A204.1 (cell line): ENCODE results near the gene C1QTNF9.
A peak's percentile ranks its signal among the peaks of the same experiment; 100 is the strongest.
"Not testable (repeated sequence)": the region's sequence is repeated elsewhere in the genome, so short reads cannot be mapped to it uniquely, and the experiment has no call there.

ENCODE experiments used
- FAIRE-seq: peaks from 2 replicates; lab custom pipeline; 2012; peaks lifted over from hg19 to GRCh38; lab: Jason Lieb, UNC

The C1QTNF9 gene

GRCh38 chr13:24282256-24282655 is 27.1 kb upstream of the C1QTNF9 start:
- FAIRE-seq: no peak

DNA sequence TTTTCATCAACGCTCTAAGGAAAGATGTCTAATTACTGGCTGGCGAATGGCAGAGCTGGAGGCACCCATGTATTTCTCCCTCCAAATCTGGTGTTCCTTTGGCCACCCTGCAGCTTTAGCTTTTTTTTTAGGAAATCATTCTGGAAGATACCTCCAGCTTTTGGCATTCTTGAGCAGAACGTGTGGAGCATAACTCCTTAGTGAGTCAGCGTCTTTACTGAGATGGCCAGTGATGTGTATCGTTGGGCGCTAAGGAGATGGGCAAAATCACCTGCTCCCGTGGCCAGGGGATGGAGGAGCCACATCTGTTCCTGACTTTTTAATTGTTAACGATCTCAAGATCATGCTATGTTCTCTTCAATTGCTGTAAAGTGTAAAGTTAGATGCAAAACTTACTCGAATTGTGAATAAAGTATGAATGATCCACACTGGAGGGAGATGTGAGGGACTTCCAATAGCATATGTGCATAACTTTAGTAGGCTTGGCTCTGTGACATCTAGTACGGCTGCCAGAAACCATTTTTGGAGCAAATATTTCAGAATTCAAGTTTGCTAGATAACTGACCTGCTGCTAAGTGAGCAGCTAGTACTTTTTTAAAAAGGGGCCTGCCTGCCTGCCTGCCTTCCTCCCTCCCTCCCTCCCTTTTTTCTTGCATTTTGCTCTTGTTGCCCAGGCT is 24.4 kb upstream of the C1QTNF9 start:
- no peak for FAIRE-seq

DNA sequence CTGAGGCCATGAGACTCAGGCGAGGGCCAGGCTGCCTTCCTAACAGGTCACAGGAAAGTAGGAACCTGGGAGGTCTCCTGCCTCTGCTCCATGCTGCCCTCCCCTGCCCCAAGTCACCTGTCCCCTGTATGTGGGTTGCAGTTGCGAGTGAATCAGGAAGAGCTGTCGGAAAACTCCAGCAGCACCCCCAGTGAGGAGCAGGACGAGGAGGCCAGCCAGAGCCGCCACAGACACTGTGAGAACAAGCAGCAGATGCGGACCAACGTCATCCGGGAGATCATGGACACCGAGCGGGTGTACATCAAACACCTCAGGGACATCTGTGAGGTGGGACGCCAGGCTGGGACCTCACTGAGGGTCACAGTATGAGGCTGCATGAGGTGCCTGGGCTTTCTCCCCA is 22.8 kb upstream of the C1QTNF9 start:
- FAIRE-seq: no peak

- FAIRE-seq: no peak
These were observed 21.6 kb upstream of the C1QTNF9 start for GRCh38 chr13:24287748-24288287.

DNA sequence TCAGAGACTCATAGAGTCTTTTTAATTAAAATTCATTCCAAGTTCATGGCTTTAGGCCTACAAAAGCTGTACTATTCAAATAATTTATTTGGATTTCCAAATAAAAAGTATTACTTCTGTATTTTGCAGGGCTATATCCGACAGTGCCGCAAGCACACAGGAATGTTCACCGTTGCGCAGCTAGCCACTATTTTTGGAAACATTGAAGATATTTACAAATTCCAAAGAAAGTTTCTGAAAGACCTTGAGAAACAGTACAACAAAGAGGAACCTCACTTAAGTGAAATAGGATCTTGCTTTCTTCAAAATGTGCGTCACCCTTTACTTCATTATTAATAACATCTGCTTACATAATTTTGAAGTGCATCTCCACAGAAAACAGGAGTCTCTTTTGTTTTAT is 20.5 kb upstream of the C1QTNF9 start:
- no peak for FAIRE-seq

DNA sequence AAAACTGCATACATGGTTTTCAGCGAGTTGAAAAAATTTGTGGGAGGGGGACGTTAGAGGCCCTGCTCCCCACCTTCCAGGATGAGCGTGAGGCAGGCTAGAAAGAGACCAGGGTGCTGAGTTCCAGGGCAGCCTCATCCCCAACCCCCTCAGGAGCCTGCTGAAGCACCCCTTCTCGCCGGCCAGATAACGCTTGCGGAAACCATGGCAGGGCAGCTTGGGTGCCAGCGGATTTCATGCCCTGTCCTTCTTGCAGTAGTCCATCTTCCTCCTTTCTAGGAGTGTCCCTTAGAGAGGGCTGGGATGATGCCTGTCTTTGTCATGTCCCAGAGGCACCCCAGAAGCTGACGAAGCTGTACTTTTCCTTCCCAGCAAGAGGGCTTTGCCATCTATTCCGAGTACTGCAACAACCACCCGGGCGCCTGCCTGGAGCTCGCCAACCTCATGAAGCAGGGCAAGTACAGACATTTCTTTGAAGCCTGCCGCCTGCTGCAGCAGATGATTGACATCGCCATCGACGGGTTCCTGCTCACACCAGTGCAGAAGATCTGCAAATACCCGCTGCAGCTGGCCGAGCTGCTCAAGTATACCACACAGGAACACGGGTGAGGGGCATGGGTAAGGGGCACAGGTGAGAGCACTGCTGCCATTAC is 19.0 kb upstream of the C1QTNF9 start:
- no peak for FAIRE-seq

DNA sequence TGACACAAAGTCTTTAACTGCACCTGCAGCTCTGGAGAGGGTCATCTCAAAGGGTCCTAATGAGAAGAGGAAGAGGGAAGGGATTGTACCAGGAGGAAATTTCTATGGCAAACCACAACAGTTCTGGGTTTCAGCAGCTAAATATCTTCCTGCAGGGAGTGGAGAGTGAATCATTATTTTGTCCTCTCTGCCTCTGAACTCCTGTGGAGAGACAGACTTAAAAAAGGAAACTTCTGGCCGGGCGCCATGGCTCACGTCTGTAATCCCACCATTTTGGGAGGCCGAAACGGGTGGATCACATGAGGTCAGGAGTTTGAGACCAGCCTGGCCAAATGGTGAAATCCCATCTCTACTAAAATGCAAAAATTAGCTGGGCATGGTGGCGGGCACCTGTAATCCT is 16.9 kb upstream of the C1QTNF9 start:
- no peak for FAIRE-seq

DNA sequence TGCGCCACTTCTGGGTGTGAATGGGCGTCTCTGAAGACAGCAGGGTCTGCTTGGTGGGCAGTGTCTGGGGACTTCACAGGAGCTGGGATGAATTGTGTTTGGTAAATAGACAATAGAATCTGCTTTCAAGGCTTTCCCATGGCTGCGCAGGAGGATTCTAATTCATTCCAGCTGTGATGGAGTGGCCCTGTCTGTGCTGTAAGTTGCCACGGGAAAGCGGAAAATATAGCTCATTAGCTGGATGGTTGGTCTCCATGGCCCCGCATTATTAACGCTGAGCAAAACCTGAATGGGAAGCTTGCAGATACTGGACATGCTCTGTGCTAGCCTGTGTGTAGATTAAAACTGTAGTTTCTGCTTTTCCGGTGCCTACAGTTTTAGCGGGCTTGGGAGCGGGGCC is 15.6 kb upstream of the C1QTNF9 start:
- no peak for FAIRE-seq

- FAIRE-seq: no peak
These were observed 9.8 kb upstream of the C1QTNF9 start for GRCh38 chr13:24299488-24300114.

DNA sequence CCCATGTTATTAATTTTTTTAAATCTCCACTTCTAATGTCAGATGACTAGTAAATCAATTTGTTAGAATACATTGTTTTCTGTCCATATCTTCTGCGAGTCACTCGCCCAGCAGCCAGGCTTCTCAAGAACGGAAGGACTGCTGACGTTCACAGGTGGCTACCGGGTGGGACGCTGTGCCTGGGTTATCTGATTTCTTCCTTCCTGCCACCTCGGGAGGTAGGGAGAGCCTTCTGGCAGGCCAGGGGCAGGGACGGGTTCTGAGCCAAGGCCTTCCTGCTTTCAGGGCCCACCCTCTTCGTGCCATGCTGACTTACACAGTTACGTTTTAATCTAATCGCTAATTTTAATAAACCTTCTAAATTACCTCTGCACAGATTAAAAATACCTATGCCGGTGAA is 7.9 kb upstream of the C1QTNF9 start:
- no peak for FAIRE-seq

- FAIRE-seq: no peak
These were observed 7.5 kb upstream of the C1QTNF9 start for GRCh38 chr13:24301911-24302310.

GRCh38 chr13:24304620-24305019 is 4.8 kb upstream of the C1QTNF9 start:
- FAIRE-seq: no peak

DNA sequence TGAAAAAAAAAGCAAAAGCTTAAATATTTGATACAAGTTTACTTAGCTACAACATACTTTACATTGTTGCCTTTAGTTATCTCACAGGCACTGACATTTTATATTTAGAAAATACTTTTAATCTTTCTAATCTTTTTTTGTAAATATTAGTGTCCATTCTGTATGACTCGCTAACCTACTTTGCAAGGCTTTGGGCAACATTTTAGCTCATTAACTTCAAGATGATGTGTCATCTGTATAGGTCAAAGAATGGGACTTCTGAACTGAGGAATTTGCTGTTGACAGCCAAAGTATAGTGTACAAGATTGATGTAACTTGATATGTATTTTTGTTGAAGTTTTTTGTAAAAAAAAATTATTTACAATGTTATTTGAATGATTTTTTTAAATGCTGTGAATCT is 2.7 kb upstream of the C1QTNF9 start:
- no peak for FAIRE-seq

GRCh38 chr13:24307211-24308067 is 1.9 kb upstream of the C1QTNF9 start:
- no peak for FAIRE-seq

GRCh38 chr13:24308068-24308445 is 1.3 kb upstream of the C1QTNF9 start:
- no peak for FAIRE-seq

DNA sequence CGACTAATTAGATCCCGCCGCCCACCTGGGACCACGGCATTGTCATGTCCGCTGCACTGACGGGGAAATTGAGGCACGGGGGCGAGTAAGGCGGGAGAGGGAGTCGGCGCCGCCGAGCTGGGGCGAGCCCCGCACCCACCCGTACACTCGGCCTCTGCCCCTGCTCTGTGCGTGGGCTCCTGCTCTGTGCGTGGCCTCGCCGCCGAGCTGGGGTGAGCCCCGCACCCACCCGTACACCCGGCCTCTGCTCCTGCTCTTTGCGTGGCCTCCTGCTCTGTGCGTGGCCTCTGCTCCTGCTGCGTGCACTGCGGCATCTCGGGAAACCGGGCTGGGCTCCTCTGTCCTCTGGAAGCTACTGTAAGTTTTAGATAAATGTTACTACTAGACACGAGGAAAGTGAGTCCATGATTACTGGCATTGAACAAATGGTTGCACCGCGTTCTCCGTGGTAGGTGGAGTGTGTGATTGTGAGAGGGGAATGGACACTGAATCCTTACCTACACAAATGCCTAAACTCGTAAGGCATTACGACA is 826 bp upstream of the C1QTNF9 start:
- FAIRE-seq: no peak

DNA sequence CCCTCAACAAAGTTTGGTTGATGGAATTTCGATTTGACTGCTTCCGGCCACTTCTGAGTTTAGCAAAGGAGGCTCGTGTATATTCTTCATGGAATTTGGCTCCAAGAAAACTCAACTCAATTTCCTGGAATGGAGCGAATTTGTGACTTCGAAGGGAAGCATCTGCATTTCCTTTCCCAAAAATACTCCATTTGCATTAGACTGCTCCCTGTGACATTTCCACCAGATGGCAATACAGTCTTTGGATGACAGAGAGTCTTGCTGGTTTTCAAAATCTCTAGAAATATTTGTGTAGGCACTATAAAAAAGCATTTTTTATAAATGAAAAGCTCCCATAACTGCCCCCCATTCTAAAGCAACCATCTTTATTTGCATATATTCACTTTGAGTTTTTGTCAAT is 4.1 kb downstream of the C1QTNF9 start:
- FAIRE-seq: peak; percentile 88

DNA sequence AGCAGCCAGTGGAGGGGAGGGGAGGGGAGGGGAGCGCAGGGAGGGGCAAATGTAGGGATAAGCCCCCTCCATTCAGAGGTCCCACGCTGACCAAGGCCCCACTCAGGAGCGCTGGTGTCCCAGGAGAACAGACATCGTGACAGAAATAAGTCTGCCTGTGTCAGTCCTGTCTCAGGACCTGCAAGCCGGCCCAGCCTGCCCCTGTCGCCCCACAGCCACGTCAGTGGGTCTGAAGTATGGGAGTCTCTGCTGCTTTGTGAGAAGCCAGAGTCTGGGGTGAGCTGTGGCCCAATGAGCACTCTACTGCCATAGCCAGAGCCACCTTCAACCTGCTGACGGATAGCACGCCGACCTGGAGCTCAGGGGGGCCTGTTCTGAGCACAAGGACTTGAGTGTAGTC is 8.5 kb downstream of the C1QTNF9 start:
- FAIRE-seq: not testable (repeated sequence)

- not testable (repeated sequence) for FAIRE-seq
These were observed 9.5 kb downstream of the C1QTNF9 start for GRCh38 chr13:24318878-24319277.

GRCh38 chr13:24319641-24320040 is 10.3 kb downstream of the C1QTNF9 start:
- not testable (repeated sequence) for FAIRE-seq

GRCh38 chr13:24321416-24321815 is 12.0 kb downstream of the C1QTNF9 start:
- not testable (repeated sequence) for FAIRE-seq

DNA sequence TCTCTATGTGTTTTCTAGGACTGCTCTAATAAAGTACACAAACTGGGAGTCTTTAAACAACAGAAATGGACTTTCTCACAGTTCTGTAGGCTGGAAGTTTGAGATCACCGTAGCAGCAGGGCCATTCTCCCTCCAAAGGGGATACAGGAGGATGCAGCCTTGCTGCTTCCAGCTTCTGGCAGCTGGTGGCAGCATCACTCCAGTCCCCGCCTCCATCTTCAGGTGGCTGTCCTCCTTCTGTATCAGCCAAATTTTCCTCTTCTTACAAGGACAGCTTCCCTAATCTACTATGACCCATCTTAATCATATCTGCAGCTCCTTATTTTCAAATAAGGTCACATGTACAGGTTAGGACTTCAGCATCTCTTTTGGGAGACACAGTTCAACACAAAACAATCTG is 13.1 kb downstream of the C1QTNF9 start:
- not testable (repeated sequence) for FAIRE-seq
